Caco-2 (cell line): ENCODE data around the gene TMEM117. TPM values are rescaled to one million over a fixed set of nuclear protein-coding genes. Genes with fewer than 3 reads are reported as not detected.

Source experiments
- BruUV-seq: library from RNA; stranded (reverse); fragments of 400-500 nt; replicated peaks from 2 replicates; lab custom pipeline; 2021; lab: Mats Ljungman, UMichigan
- CTCF ChIA-PET: fragments of 300-600 bp; sonication (Branson Sonifier 250); formaldehyde crosslinking; loops from one replicate; lab custom pipeline; 2022; ENCODE audit warnings: antibody characterized with exemption; lab: Charles Lee
- POLR2A ChIA-PET: fragments of 300-600 bp; sonication (Branson Sonifier 250); formaldehyde crosslinking; loops from one replicate; lab custom pipeline; 2022; ENCODE audit warnings: antibody characterized with exemption; lab: Charles Lee
- DNase-seq, 2 experiments: peaks; one replicate each; pipeline versions ENCODE4 v3.0.0 to v3.0.0-alpha.2; 2020 to 2022
- H3K27me3 ChIP-seq: replicated peaks from 2 replicates; pipeline ENCODE4 v1.6.0; 2011; ENCODE audit warnings: low read length; ENCODE audit not compliant: control insufficient read depth, insufficient read depth
- H3K36me3 ChIP-seq: 2 replicates; pipeline ENCODE4 v1.5.1; 2011; ENCODE audit warnings: low read length; ENCODE audit not compliant: control insufficient read depth, insufficient read depth
- H3K4me1 ChIP-seq: fragments of 250-450 bp; sonication (Bioruptor Pico); 2 replicates; pipeline ENCODE4 v1.5.1; 2020; ENCODE audit warnings: mild to moderate bottlenecking
- H3K4me3 ChIP-seq: 2 replicates; pipeline ENCODE4 v1.5.1; 2011; ENCODE audit warnings: low read depth, mild to moderate bottlenecking, control low read depth, low read length
- H3K9me3 ChIP-seq: fragments of 250-450 bp; sonication (Bioruptor Pico); 2 replicates; pipeline ENCODE4 v1.5.1; 2020; ENCODE audit warnings: mild to moderate bottlenecking, moderate library complexity
- H3K27ac Mint-ChIP-seq: one replicate; pipeline ENCODE4 v1.8.0; 2022; ENCODE audit warnings: mixed read lengths; ENCODE audit not compliant: unreplicated experiment
- H3K27me3 Mint-ChIP-seq: one replicate; pipeline ENCODE4 v1.8.0; 2022; ENCODE audit warnings: mixed read lengths; ENCODE audit not compliant: insufficient read depth, unreplicated experiment
- H3K36me3 Mint-ChIP-seq: one replicate; pipeline ENCODE4 v1.8.0; 2022; ENCODE audit warnings: mild to moderate bottlenecking, mixed read lengths; ENCODE audit not compliant: insufficient read depth, unreplicated experiment
- H3K4me1 Mint-ChIP-seq: one replicate; pipeline ENCODE4 v1.8.0; 2022; ENCODE audit warnings: low read depth, mixed read lengths; ENCODE audit not compliant: unreplicated experiment
- H3K4me3 Mint-ChIP-seq: one replicate; pipeline ENCODE4 v1.8.0; 2022; ENCODE audit warnings: mild to moderate bottlenecking, moderate library complexity, mixed read lengths; ENCODE audit not compliant: unreplicated experiment
- H3K9me3 Mint-ChIP-seq: one replicate; pipeline ENCODE4 v1.8.0; 2022; ENCODE audit warnings: mixed read lengths; ENCODE audit not compliant: unreplicated experiment
- CTCF ChIP-seq, 2 experiments: fragments of 200-600 bp in 1 of 2; IDR thresholded peaks; 1 replicate in 1 of 2; 2 replicates in 1 of 2; pipeline versions ENCODE4 v1.5.1 to v1.8.0; 2011 to 2022; ENCODE audit warnings: antibody characterized with exemption in 1 of 2, control low read depth in 1 of 2, inconsistent platforms in 1 of 2, low read depth in 1 of 2, low read length in 1 of 2, mild to moderate bottlenecking in 1 of 2, moderate library complexity in 1 of 2; ENCODE audit not compliant: insufficient read depth in 1 of 2, severe bottlenecking in 1 of 2, unreplicated experiment in 1 of 2
- intact Hi-C: fragments of 100-400 bp; cut with micrococcal nuclease; formaldehyde crosslinking; loops from one replicate; pipeline ENCODE4 v1.10.0; 2022; ENCODE audit not compliant: unreplicated experiment
- total RNA-seq: library from RNA; stranded (reverse); gene quantifications from 2 replicates; pipeline ENCODE4 v1.2.3, GENCODE V29; 2022

TMEM117 gene
- total RNA-seq, 1 experiment from 2014 or later = 34.1 TPM

GRCh38 chr12:44126806-44127205, 290.9 kb downstream of the TMEM117 start:
- H3K36me3 ChIP-seq = no peaks in the 10 kb centered on the region
- no TSS peak for BruUV-seq
- Mint-ChIP-seq H3K9me3 (no peaks in the 10 kb centered on the region), H3K27ac (no peak overlapping the region), H3K27me3 (no peaks in the 10 kb centered on the region), H3K36me3 (no peaks in the 10 kb centered on the region), H3K4me3 (no peak overlapping the region), H3K4me1 (no peaks in the 10 kb centered on the region)
- H3K4me3 ChIP-seq = no peak overlapping the region
- H3K9me3 ChIP-seq = no peaks in the 10 kb centered on the region
- no peak for TF ChIP-seq CTCF (IDR thresholded peaks at IDR 0.05; ENCODE audit: insufficient read depth in 1 of 2, low read depth in 1 of 2, low read length in 1 of 2, severe bottlenecking in 1 of 2, unreplicated experiment in 1 of 2)
- no peak for DNase-seq
- ChIA-PET CTCF (no interaction called here), POLR2A (no interaction called here)
- H3K4me1 ChIP-seq = no peaks in the 10 kb centered on the region
- intact Hi-C loops = no loop called here
- H3K27me3 ChIP-seq = no peaks in the 10 kb centered on the region

GRCh38 chr12:44127966-44128710, 292.3 kb downstream of the TMEM117 start:
- CTCF ChIA-PET = no interaction called here
- BruUV-seq = no TSS peak
- H3K9me3 ChIP-seq = no peaks in the 10 kb centered on the region
- Mint-ChIP-seq H3K4me1 (no peaks in the 10 kb centered on the region), H3K27me3 (no peaks in the 10 kb centered on the region), H3K36me3 (no peaks in the 10 kb centered on the region), H3K27ac (peak overlapping the region; percentile 3), H3K4me3 (no peak overlapping the region), H3K9me3 (no peaks in the 10 kb centered on the region)
- H3K27me3 ChIP-seq = no peaks in the 10 kb centered on the region
- H3K4me1 ChIP-seq = no peaks in the 10 kb centered on the region
- no peaks in the 10 kb centered on the region for H3K36me3 ChIP-seq
- POLR2A ChIA-PET = no interaction called here
- DNase-seq = no peak
- no peak overlapping the region for H3K4me3 ChIP-seq
- no peak for TF ChIP-seq CTCF (IDR thresholded peaks at IDR 0.05; ENCODE audit: insufficient read depth in 1 of 2, low read depth in 1 of 2, low read length in 1 of 2, severe bottlenecking in 1 of 2, unreplicated experiment in 1 of 2)
- intact Hi-C loops = no loop called here

DNA sequence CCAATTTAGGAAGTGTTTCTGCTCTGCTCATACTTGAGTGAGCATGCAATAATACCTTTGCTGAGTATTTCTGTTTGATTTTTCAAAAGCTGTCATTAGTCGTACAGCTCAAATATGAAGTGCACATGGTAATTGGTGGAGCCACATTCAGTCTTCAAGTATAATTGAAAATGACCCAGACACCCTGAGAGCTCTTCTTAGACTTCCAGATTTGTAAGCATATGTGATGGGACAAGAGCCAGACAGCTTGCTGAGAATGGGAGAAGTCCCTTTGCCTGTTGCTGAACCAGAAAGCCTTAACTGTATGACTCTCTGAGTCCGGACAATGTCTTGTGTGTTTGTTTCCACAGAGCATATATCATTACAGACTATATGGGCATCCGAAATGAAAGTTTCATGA, 307.3 kb downstream of the TMEM117 start:
- Histone ChIP-seq H3K4me3 (no peak overlapping the region), H3K9me3 (no peaks in the 10 kb centered on the region), H3K27me3 (no peaks in the 10 kb centered on the region), H3K4me1 (no peaks in the 10 kb centered on the region), H3K36me3 (no peaks in the 10 kb centered on the region; the same call in 1 of the 2 replicates)
- POLR2A ChIA-PET = no interaction called here
- CTCF ChIA-PET = no interaction called here
- Mint-ChIP-seq H3K9me3 (peaks cover 8% of the 10 kb centered on the region), H3K27ac (no peak overlapping the region), H3K4me3 (no peak overlapping the region), H3K36me3 (no peaks in the 10 kb centered on the region), H3K27me3 (no peaks in the 10 kb centered on the region), H3K4me1 (no peaks in the 10 kb centered on the region)
- intact Hi-C loops = no loop called here
- TF ChIP-seq CTCF (IDR thresholded peaks at IDR 0.05; ENCODE audit: insufficient read depth in 1 of 2, low read depth in 1 of 2, low read length in 1 of 2, severe bottlenecking in 1 of 2, unreplicated experiment in 1 of 2) = no peak
- DNase-seq = no peak
- no TSS peak for BruUV-seq
